Endothelial cell of umbilical vein (primary cell): ENCODE results near the gene CD82. TPM values are rescaled to one million over a fixed set of nuclear protein-coding genes. Genes with fewer than 3 reads are reported as not detected.

Experiments used
- BruUV-seq: library from RNA; stranded (reverse); fragments of 400-500 nt; replicated peaks from 2 replicates; lab custom pipeline; 2021; lab: Mats Ljungman, UMichigan
- CTCF ChIA-PET: fragments of 300-600, 350-600 bp; sonication (Branson Sonifier 250); formaldehyde crosslinking; loops from one replicate; lab custom pipeline; 2021; ENCODE audit warnings: antibody characterized with exemption, inconsistent platforms; lab: Charles Lee
- POLR2A ChIA-PET: fragments of 300-600, 350-600 bp; sonication (Branson Sonifier 250); formaldehyde crosslinking; loops from one replicate; lab custom pipeline; 2021; ENCODE audit warnings: antibody characterized with exemption, inconsistent platforms; lab: Charles Lee
- DNase-seq: peaks from one replicate; pipeline ENCODE4 v3.0.0-alpha.2; 2011; ENCODE audit warnings: low read depth, low spot score
- FAIRE-seq: peaks from 2 replicates; lab custom pipeline; 2011; peaks lifted over from hg19 to GRCh38; lab: Jason Lieb, UNC
- H2AFZ ChIP-seq: 2 replicates; pipeline ENCODE4 v1.6.0; 2012; ENCODE audit warnings: low read depth, low read length, control low read depth, inconsistent platforms
- H3K27ac ChIP-seq: 2 replicates; pipeline ENCODE4 v1.5.1; 2011; ENCODE audit warnings: low read depth, mild to moderate bottlenecking, control low read depth, low read length, moderate library complexity; ENCODE audit not compliant: insufficient read depth
- H3K27me3 ChIP-seq, 2 experiments: 2 replicates each; pipeline versions ENCODE4 v1.6.0 to v1.6.1; 2011; ENCODE audit warnings: low read length in 2 of 2, mixed read lengths in 1 of 2; ENCODE audit not compliant: control insufficient read depth in 2 of 2, insufficient read depth in 2 of 2
- H3K36me3 ChIP-seq, 2 experiments: 2 replicates in 1 of 2; 3 replicates in 1 of 2; pipeline ENCODE4 v1.5.1; 2011; ENCODE audit warnings: low read length in 2 of 2, mild to moderate bottlenecking in 1 of 2, moderate library complexity in 1 of 2; ENCODE audit not compliant: control insufficient read depth in 2 of 2, insufficient read depth in 2 of 2; ENCODE audit errors: extremely low read depth in 1 of 2
- H3K4me1 ChIP-seq: 3 replicates; pipeline ENCODE4 v1.5.1; 2011; ENCODE audit warnings: mild to moderate bottlenecking, low read length; ENCODE audit not compliant: control insufficient read depth, insufficient read depth; ENCODE audit errors: extremely low read depth
- H3K4me2 ChIP-seq: 2 replicates; pipeline ENCODE4 v1.6.1; 2011; ENCODE audit warnings: low read length, control low read depth, mixed read lengths; ENCODE audit not compliant: insufficient read depth
- H3K4me3 ChIP-seq, 3 experiments: fragments of 200-600 bp in 1 of 3; sonication (generic), shearing (Covaris generic) in 1 of 3; replicated peaks in 1 of 3; 2 replicates each; pipeline ENCODE4 v1.5.1; 2011 to 2016; ENCODE audit warnings: control low read depth in 3 of 3, low read length in 3 of 3, mild to moderate bottlenecking in 2 of 3, inconsistent platforms in 1 of 3, low read depth in 1 of 3, moderate library complexity in 1 of 3; ENCODE audit not compliant: insufficient read depth in 1 of 3
- H3K79me2 ChIP-seq: 2 replicates; pipeline ENCODE4 v1.6.0; 2012; ENCODE audit warnings: low read length, inconsistent platforms; ENCODE audit not compliant: control insufficient read depth, insufficient read depth
- H3K9ac ChIP-seq: replicated peaks from 2 replicates; pipeline ENCODE3; 2011; ENCODE audit warnings: low read length, control low read depth; ENCODE audit not compliant: insufficient read depth; ENCODE audit errors: extremely low read depth
- H3K9me1 ChIP-seq: replicated peaks from 3 replicates; pipeline ENCODE4 v1.6.0; 2011; ENCODE audit warnings: mild to moderate bottlenecking, low read length; ENCODE audit not compliant: control insufficient read depth, insufficient read depth; ENCODE audit errors: extremely low read depth
- H3K9me3 ChIP-seq: replicated peaks from 2 replicates; pipeline ENCODE4 v1.5.1; 2012; ENCODE audit warnings: low read length, inconsistent platforms; ENCODE audit not compliant: control insufficient read depth, insufficient read depth
- H4K20me1 ChIP-seq: replicated peaks from 2 replicates; pipeline ENCODE3; 2011; ENCODE audit warnings: mild to moderate bottlenecking, low read length; ENCODE audit not compliant: control insufficient read depth, insufficient read depth; ENCODE audit errors: extremely low read depth
- EZH2 ChIP-seq: IDR thresholded peaks from 2 replicates; pipeline ENCODE4 v1.6.1; 2012; ENCODE audit warnings: borderline replicate concordance, low read depth, mild to moderate bottlenecking, moderate library complexity, low read length, inconsistent platforms; ENCODE audit not compliant: severe bottlenecking
- FOS ChIP-seq: IDR thresholded peaks from 2 replicates; pipeline ENCODE4 v1.6.1; 2011; ENCODE audit warnings: mild to moderate bottlenecking, low read length, moderate library complexity, borderline replicate concordance; ENCODE audit not compliant: insufficient read depth
- MAX ChIP-seq: IDR thresholded peaks from 2 replicates; pipeline ENCODE4 v1.6.1; 2011; ENCODE audit not compliant: insufficient read depth, insufficient read length
- MYC ChIP-seq: IDR thresholded peaks from one replicate; pipeline ENCODE4 v1.6.1; 2011; ENCODE audit warnings: mild to moderate bottlenecking, low read depth, low read length
- POLR2AphosphoS5 ChIP-seq: IDR thresholded peaks from 2 replicates; pipeline ENCODE4 v1.6.1; 2012; ENCODE audit warnings: low read depth, mild to moderate bottlenecking, control low read depth, low read length, moderate library complexity; ENCODE audit not compliant: insufficient read depth
- dilution Hi-C: fragments of 300-500 bp; cut with MboI; formaldehyde crosslinking; loops from one replicate; pipeline ENCODE4 v1.15.0; 2019; ENCODE audit warnings: low sequenced_read_pairs; ENCODE audit not compliant: extremely low pct_ligation_motif_present
- intact Hi-C: fragments of 100-400 bp; cut with micrococcal nuclease; formaldehyde crosslinking; loops from one replicate; pipeline ENCODE4 v1.10.0; 2022
- polyA plus RNA-seq, 4 experiments: library from polyadenylated mRNA; depleted of rRNA in 3 of 4; stranded (reverse) in 3 of 4; unstranded in 1 of 4; fragments of >200 nt; gene quantifications; 2 replicates each; pipeline versions ENCODE4 v1.2.1 to v1.2.3, GENCODE V29; 2011 to 2012; ENCODE audit warnings: missing spikeins in 1 of 4
- total RNA-seq: library from RNA; stranded (reverse); gene quantifications from 2 replicates; pipeline ENCODE4 v1.2.3, GENCODE V29; 2021
- TF ChIP-seq, protein P1 (sequence below), 2 donors: IDR thresholded peaks; 1 replicate in 1 of 2; 2 replicates in 1 of 2; pipeline ENCODE4 v1.5.1; 2011; ENCODE audit warnings: low read length in 2 of 2, mild to moderate bottlenecking in 2 of 2, moderate library complexity in 2 of 2, control low read depth in 1 of 2, inconsistent platforms in 1 of 2, low read depth in 1 of 2; ENCODE audit not compliant: insufficient read depth in 1 of 2; ENCODE audit errors: extremely low read depth in 1 of 2

Gene CD82
- total and polyA plus RNA-seq, 2 donors (not counting 3 experiments of a cell fraction or from before 2014, with no cell fraction given) = 17.9 to 25.2 TPM

- H4K20me1 ChIP-seq = no peaks in the 10 kb centered on the region
- no peak for TF ChIP-seq MAX
- intact Hi-C loops = no loop called here
- no peaks in the 10 kb centered on the region for H3K9me1 ChIP-seq
- no TSS peak for BruUV-seq
- CTCF ChIA-PET = interaction anchor here (2.5 to 3.4 kb wide), 2 partner anchors 14 to 47 kb away, joined by 12 to 14 read pairs; no protein-coding TSS in a partner anchor
- DNase-seq (no peak), FAIRE-seq (no peak)
- H2AFZ ChIP-seq = no peak overlapping the region
- no peaks in the 10 kb centered on the region for H3K4me1 ChIP-seq
- no peaks in the 10 kb centered on the region for H3K79me2 ChIP-seq
- dilution Hi-C loops = no loop called here
- POLR2A ChIA-PET = no interaction called here
- H3K36me3 ChIP-seq = no peaks in the 10 kb centered on the region
- no peak overlapping the region for H3K9ac ChIP-seq
- H3K4me3 ChIP-seq = no peak overlapping the region
- no peaks in the 10 kb centered on the region for H3K27me3 ChIP-seq
- H3K9me3 ChIP-seq = no peaks in the 10 kb centered on the region
- H3K4me2 ChIP-seq = no peak overlapping the region
- no peak overlapping the region for H3K27ac ChIP-seq
These were observed 37.4 kb downstream of the CD82 start for GRCh38 chr11:44602891-44603310.

GRCh38 chr11:44604171-44604581 lies 38.7 kb downstream of the CD82 start:
- intact Hi-C loops = no loop called here
- TF ChIP-seq POLR2AphosphoS5 (no peak), FOS (no peak), MYC (no peak), EZH2 (no peak)
- TF ChIP-seq, protein P1, sequence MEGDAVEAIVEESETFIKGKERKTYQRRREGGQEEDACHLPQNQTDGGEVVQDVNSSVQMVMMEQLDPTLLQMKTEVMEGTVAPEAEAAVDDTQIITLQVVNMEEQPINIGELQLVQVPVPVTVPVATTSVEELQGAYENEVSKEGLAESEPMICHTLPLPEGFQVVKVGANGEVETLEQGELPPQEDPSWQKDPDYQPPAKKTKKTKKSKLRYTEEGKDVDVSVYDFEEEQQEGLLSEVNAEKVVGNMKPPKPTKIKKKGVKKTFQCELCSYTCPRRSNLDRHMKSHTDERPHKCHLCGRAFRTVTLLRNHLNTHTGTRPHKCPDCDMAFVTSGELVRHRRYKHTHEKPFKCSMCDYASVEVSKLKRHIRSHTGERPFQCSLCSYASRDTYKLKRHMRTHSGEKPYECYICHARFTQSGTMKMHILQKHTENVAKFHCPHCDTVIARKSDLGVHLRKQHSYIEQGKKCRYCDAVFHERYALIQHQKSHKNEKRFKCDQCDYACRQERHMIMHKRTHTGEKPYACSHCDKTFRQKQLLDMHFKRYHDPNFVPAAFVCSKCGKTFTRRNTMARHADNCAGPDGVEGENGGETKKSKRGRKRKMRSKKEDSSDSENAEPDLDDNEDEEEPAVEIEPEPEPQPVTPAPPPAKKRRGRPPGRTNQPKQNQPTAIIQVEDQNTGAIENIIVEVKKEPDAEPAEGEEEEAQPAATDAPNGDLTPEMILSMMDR (IDR thresholded peaks at IDR 0.05; ENCODE audit: extremely low read depth in 1 of 2, insufficient read depth in 1 of 2, low read depth in 1 of 2, low read length in 2 of 2) = no peak
- Histone ChIP-seq H3K9me3 (no peaks in the 10 kb centered on the region), H3K4me1 (peaks cover under 1% of the 10 kb centered on the region), H3K79me2 (no peaks in the 10 kb centered on the region), H2AFZ (no peak overlapping the region), H3K27ac (no peak overlapping the region), H4K20me1 (no peaks in the 10 kb centered on the region), H3K4me2 (no peak overlapping the region), H3K9ac (no peak overlapping the region), H3K36me3 (no peaks in the 10 kb centered on the region), H3K27me3 (no peaks in the 10 kb centered on the region), H3K9me1 (no peaks in the 10 kb centered on the region), H3K4me3 (no peak overlapping the region)
- FAIRE-seq = no peak
- no peak for DNase-seq
- POLR2A ChIA-PET = no interaction called here
- BruUV-seq = no TSS peak
- CTCF ChIA-PET = interaction anchor here (1.0 to 1.5 kb wide), 3 partner anchors 13 to 39 kb away, joined by 3 to 6 read pairs (median 5); partner anchors contain the start of gene CD82
- dilution Hi-C loops = no loop called here
